Stimulated activated effector memory CD8-positive, alpha-beta T cell treated with anti-CD3 and anti-CD28 coated beads, Interleukin-12 subunit alpha, Interleukin-12 subunit beta, amount 100 ng/mL, for 72 hours (primary cell): ENCODE measurements around the gene PXK.
A peak's percentile ranks its signal among the peaks of the same experiment; 100 is the strongest.

Experiments
- ATAC-seq: fragments of 150-1000 bp; cut with Tn5 transposase; 2 replicates; pipeline ENCODE4 v1.10.0; 2021
- DNase-seq, 2 donors: peaks; one replicate each; pipeline ENCODE4 v3.0.0; 2021 to 2022; ENCODE audit warnings: low spot score in 2 of 2
- H3K27ac Mint-ChIP-seq: one replicate; pipeline ENCODE4 v1.8.0; 2022; ENCODE audit warnings: mild to moderate bottlenecking, mixed read lengths
- H3K36me3 Mint-ChIP-seq: one replicate; pipeline ENCODE4 v1.8.0; 2022; ENCODE audit warnings: mild to moderate bottlenecking, mixed read lengths
- H3K4me1 Mint-ChIP-seq: one replicate; pipeline ENCODE4 v1.8.0; 2022; ENCODE audit warnings: mixed read lengths
- H3K4me3 Mint-ChIP-seq: one replicate; pipeline ENCODE4 v1.8.0; 2022; ENCODE audit warnings: mild to moderate bottlenecking, mixed read lengths
- H3K9me3 Mint-ChIP-seq: one replicate; pipeline ENCODE4 v1.8.0; 2022; ENCODE audit warnings: mixed read lengths

Gene PXK

GRCh38 chr3:58404396-58404795, 71.7 kb downstream of the PXK start:
- Mint-ChIP-seq H3K4me3 (no peak overlapping the region), H3K27ac (no peak overlapping the region), H3K9me3 (no peaks in the 10 kb centered on the region), H3K36me3 (peaks cover 89% of the 10 kb centered on the region), H3K4me1 (no peaks in the 10 kb centered on the region)
- peak; percentile 31 for ATAC-seq
- no peak for DNase-seq

- H3K4me1 Mint-ChIP-seq, result no peaks in the 10 kb centered on the region
- H3K27ac Mint-ChIP-seq, result no peak overlapping the region
- DNase-seq (no peak), ATAC-seq (no peak)
- H3K9me3 Mint-ChIP-seq, result no peaks in the 10 kb centered on the region
- H3K4me3 Mint-ChIP-seq, result no peak overlapping the region
- peaks cover 91% of the 10 kb centered on the region for H3K36me3 Mint-ChIP-seq
Observed at GRCh38 chr3:58408906-58409305, 76.2 kb downstream of the PXK start.

GRCh38 chr3:58409663-58410062, 77.0 kb downstream of the PXK start:
- no peaks in the 10 kb centered on the region for H3K4me1 Mint-ChIP-seq
- peaks cover 91% of the 10 kb centered on the region for H3K36me3 Mint-ChIP-seq
- H3K4me3 Mint-ChIP-seq, result no peak overlapping the region
- H3K27ac Mint-ChIP-seq, result no peak overlapping the region
- DNase-seq (no peak), ATAC-seq (no peak)
- H3K9me3 Mint-ChIP-seq, result no peaks in the 10 kb centered on the region

GRCh38 chr3:58411036-58411435, 78.3 kb downstream of the PXK start:
- H3K4me1 Mint-ChIP-seq, result no peaks in the 10 kb centered on the region
- H3K9me3 Mint-ChIP-seq, result no peaks in the 10 kb centered on the region
- H3K36me3 Mint-ChIP-seq, result peaks cover 90% of the 10 kb centered on the region
- ATAC-seq, result no peak
- H3K27ac Mint-ChIP-seq, result peak overlapping the region; percentile 53
- no peak for DNase-seq
- H3K4me3 Mint-ChIP-seq, result no peak overlapping the region

GRCh38 chr3:58411851-58412830, 79.4 kb downstream of the PXK start:
- ATAC-seq (no peak), DNase-seq (no peak)
- Mint-ChIP-seq H3K36me3 (peaks cover 79% of the 10 kb centered on the region), H3K27ac (peak overlapping the region; percentile 52), H3K4me1 (no peaks in the 10 kb centered on the region), H3K9me3 (no peaks in the 10 kb centered on the region), H3K4me3 (no peak overlapping the region)

GRCh38 chr3:58414538-58415197, 82.0 kb downstream of the PXK start:
- DNase-seq, result peak; percentile 27 to 70
- ATAC-seq, result peak; percentile 70
- H3K27ac Mint-ChIP-seq, result no peak overlapping the region
- H3K9me3 Mint-ChIP-seq, result no peaks in the 10 kb centered on the region
- H3K4me3 Mint-ChIP-seq, result no peak overlapping the region
- H3K4me1 Mint-ChIP-seq, result peaks cover 4% of the 10 kb centered on the region
- H3K36me3 Mint-ChIP-seq, result peaks cover 68% of the 10 kb centered on the region

- H3K36me3 Mint-ChIP-seq, result peaks cover 70% of the 10 kb centered on the region
- ATAC-seq (no peak), DNase-seq (no peak)
- no peak overlapping the region for H3K27ac Mint-ChIP-seq
- H3K4me3 Mint-ChIP-seq, result no peak overlapping the region
- peaks cover 20% of the 10 kb centered on the region for H3K4me1 Mint-ChIP-seq
- no peaks in the 10 kb centered on the region for H3K9me3 Mint-ChIP-seq
Observed at GRCh38 chr3:58416191-58416590, 83.5 kb downstream of the PXK start.

- no peak overlapping the region for H3K4me3 Mint-ChIP-seq
Observed at GRCh38 chr3:58417075-58417474, 84.4 kb downstream of the PXK start.

GRCh38 chr3:58418227-58418626, 85.5 kb downstream of the PXK start:
- DNase-seq (no peak), ATAC-seq (no peak)
- Mint-ChIP-seq H3K9me3 (no peaks in the 10 kb centered on the region), H3K27ac (no peak overlapping the region), H3K4me3 (no peak overlapping the region), H3K4me1 (peaks cover 20% of the 10 kb centered on the region), H3K36me3 (peaks cover 69% of the 10 kb centered on the region)

More at GRCh38 chr3:58417075-58417474, 84.4 kb downstream of the PXK start:
- Mint-ChIP-seq H3K4me1 (peaks cover 20% of the 10 kb centered on the region), H3K36me3 (peaks cover 72% of the 10 kb centered on the region), H3K9me3 (no peaks in the 10 kb centered on the region), H3K27ac (no peak overlapping the region)
- DNase-seq (no peak), ATAC-seq (no peak)

- DNase-seq, result no peak
- H3K4me1 Mint-ChIP-seq, result peaks cover 20% of the 10 kb centered on the region
- H3K27ac Mint-ChIP-seq, result peak overlapping the region; percentile 72
- peaks cover 66% of the 10 kb centered on the region for H3K36me3 Mint-ChIP-seq
- peak; percentile 87 for ATAC-seq
- H3K4me3 Mint-ChIP-seq, result no peak overlapping the region
- H3K9me3 Mint-ChIP-seq, result no peaks in the 10 kb centered on the region
Observed at GRCh38 chr3:58419780-58420507, 87.3 kb downstream of the PXK start.

GRCh38 chr3:58421004-58421403, 88.3 kb downstream of the PXK start:
- H3K9me3 Mint-ChIP-seq, result no peaks in the 10 kb centered on the region
- H3K36me3 Mint-ChIP-seq, result peaks cover 68% of the 10 kb centered on the region
- ATAC-seq, result no peak
- no peak overlapping the region for H3K4me3 Mint-ChIP-seq
- peak overlapping the region; percentile 72 for H3K27ac Mint-ChIP-seq
- peaks cover 20% of the 10 kb centered on the region for H3K4me1 Mint-ChIP-seq
- DNase-seq, result no peak

GRCh38 chr3:58422756-58423325, 90.1 kb downstream of the PXK start:
- peak overlapping the region; percentile 75 for H3K27ac Mint-ChIP-seq

GRCh38 chr3:58424613-58425012, 91.9 kb downstream of the PXK start:
- ATAC-seq, result no peak
- H3K36me3 Mint-ChIP-seq, result peaks cover 92% of the 10 kb centered on the region
- H3K27ac Mint-ChIP-seq, result peak overlapping the region; percentile 83
- peaks cover 17% of the 10 kb centered on the region for H3K4me1 Mint-ChIP-seq
- H3K9me3 Mint-ChIP-seq, result no peaks in the 10 kb centered on the region
- no peak overlapping the region for H3K4me3 Mint-ChIP-seq
- no peak for DNase-seq

More at GRCh38 chr3:58422756-58423325, 90.1 kb downstream of the PXK start:
- H3K4me1 Mint-ChIP-seq, result peaks cover 20% of the 10 kb centered on the region
- no peaks in the 10 kb centered on the region for H3K9me3 Mint-ChIP-seq
- H3K36me3 Mint-ChIP-seq, result peaks cover 87% of the 10 kb centered on the region
- ATAC-seq (no peak), DNase-seq (no peak)
- no peak overlapping the region for H3K4me3 Mint-ChIP-seq

- Mint-ChIP-seq H3K9me3 (no peaks in the 10 kb centered on the region), H3K4me3 (no peak overlapping the region), H3K27ac (peak overlapping the region; percentile 83), H3K4me1 (peaks cover 5% of the 10 kb centered on the region), H3K36me3 (peaks cover 93% of the 10 kb centered on the region)
- no peak for DNase-seq
- ATAC-seq, result no peak
Observed at GRCh38 chr3:58425782-58426181, 93.1 kb downstream of the PXK start.
